C4-2B (cell line): ENCODE measurements around the gene MRTFB.

Source experiments
- CTCF ChIP-seq: fragments of 450-650 bp; conservative IDR thresholded peaks from 2 replicates; pipeline ENCODE4 v1.5.1; 2017; ENCODE audit warnings: mild to moderate bottlenecking
- ZFX ChIP-seq: fragments of 450-650 bp; IDR thresholded peaks from 2 replicates; pipeline ENCODE4 v1.6.1; 2017

GRCh38 chr16:14109782-14110727 is 38.9 kb downstream of the MRTFB start:
- no peak for TF ChIP-seq CTCF
- TF ChIP-seq ZFX = no peak
